ENCODE measurements around the gene ZNF470.

Gene ZNF470

DNA sequence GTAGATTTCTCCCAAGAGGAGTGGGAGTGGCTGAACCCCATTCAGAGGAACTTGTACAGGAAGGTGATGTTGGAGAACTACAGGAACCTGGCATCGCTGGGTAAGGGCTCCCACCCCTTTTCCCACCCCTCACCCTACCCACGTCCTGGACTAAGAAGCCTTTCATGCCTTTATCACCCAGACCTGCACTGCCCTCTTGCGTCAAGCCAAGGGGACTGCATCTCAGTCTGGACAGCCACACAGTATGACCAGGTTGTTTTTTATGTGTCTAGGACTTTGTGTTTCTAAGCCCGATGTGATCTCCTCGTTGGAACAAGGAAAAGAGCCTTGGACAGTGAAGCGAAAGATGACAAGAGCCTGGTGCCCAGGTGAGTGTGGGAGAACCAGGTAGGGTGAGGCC is 19.7 kb upstream of the ZNF470 start:
- TF ChIP-seq CTCF (conservative IDR thresholded peaks at IDR 0.05; ENCODE audit: control insufficient read depth, insufficient read depth, low read depth, low read length) = peak; percentile 23
- H3K4me3 ChIP-seq (ENCODE audit: control insufficient read depth, low read depth, low read length) = no peak overlapping the region
- DNase-seq (ENCODE audit: low read depth) = no peak

DNA sequence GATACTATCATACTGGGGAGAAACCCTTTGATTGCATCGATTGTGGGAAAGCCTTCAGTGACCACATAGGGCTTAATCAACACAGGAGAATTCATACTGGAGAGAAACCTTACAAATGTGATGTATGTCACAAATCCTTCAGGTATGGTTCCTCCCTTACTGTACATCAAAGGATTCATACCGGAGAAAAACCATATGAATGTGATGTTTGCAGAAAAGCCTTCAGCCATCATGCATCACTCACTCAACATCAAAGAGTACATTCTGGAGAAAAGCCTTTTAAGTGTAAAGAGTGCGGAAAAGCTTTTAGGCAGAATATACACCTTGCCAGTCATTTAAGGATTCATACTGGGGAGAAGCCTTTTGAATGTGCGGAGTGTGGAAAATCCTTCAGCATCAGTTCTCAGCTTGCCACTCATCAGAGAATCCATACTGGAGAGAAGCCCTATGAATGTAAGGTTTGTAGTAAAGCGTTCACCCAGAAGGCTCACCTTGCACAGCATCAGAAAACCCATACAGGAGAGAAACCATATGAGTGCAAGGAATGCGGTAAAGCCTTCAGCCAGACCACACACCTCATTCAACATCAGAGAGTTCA is 12.9 kb upstream of the ZNF470 start:
- no peak for TF ChIP-seq CTCF (conservative IDR thresholded peaks at IDR 0.05; ENCODE audit: control insufficient read depth, insufficient read depth, low read depth, low read length)
- H3K4me3 ChIP-seq (ENCODE audit: control insufficient read depth, low read depth, low read length) = no peak overlapping the region
- DNase-seq (ENCODE audit: low read depth) = peak; percentile 15

DNA sequence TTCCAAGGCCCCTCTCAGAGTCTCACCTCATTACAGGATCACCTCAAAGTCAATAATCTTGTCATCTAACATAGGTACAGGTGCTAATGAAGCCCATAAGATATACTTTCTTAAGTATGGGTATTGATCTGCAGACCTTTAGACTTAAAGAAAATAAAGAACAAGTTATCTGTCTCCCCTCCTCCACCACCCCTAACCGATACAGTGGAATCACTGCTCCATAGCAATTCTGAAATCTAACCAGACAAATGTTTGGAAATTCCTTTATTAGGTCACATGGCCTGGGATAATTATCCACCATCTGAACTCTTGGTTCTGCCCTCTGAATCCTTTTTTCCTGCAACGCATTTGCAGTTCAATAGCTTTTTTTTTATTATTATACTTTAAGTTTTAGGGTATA is 4.5 kb upstream of the ZNF470 start:
- no peak for DNase-seq (ENCODE audit: low read depth)
- TF ChIP-seq CTCF (conservative IDR thresholded peaks at IDR 0.05; ENCODE audit: control insufficient read depth, insufficient read depth, low read depth, low read length) = no peak
- H3K4me3 ChIP-seq (ENCODE audit: control insufficient read depth, low read depth, low read length) = no peak overlapping the region

DNA sequence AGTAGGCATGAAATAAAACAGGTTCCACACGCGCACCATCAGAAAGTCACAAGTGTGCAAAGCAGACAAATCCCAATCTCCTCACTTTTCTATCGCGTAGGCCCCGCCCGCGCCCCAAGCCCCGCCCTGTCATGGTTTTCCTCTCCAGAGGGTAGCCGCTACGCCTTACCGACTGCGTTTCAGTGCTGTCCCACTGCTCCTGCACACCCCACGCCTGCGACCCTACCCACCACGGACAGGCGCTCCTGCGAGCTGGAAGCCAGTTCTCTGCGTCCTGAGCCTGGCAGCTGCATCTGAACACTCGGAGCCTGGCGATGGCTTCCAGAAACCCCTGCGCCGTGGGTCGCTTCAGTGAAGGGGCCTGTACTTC is 379 bp upstream of the ZNF470 start:
- peak overlapping the region; percentile 95 for H3K4me3 ChIP-seq (ENCODE audit: control insufficient read depth, low read depth, low read length)
- no peak for TF ChIP-seq CTCF (conservative IDR thresholded peaks at IDR 0.05; ENCODE audit: control insufficient read depth, insufficient read depth, low read depth, low read length)
- DNase-seq (ENCODE audit: low read depth) = peak; percentile 39

DNA sequence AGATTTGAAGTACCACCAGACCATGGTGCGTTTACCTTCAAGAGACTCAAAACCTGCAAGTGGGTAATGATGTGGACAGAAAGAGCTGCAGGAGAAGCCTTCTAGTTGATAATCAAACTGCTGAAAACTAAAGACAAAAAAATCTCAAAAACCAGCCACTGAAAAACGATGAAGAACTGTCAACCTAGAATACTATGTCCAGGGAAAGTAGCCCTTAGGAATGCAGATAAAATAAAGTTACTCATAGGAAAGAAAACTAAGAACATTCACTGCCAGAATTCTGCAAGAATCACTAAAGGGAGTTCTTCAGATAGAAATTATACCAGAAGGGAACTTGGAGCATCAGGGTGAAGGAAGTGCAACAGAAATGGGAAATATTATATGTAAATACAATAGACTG is 5.3 kb downstream of the ZNF470 start:
- no peak for TF ChIP-seq CTCF (conservative IDR thresholded peaks at IDR 0.05; ENCODE audit: control insufficient read depth, insufficient read depth, low read depth, low read length)
- DNase-seq (ENCODE audit: low read depth) = no peak
- no peak overlapping the region for H3K4me3 ChIP-seq (ENCODE audit: control insufficient read depth, low read depth, low read length)

GRCh38 chr19:56573914-56574313 is 6.6 kb downstream of the ZNF470 start:
- DNase-seq (ENCODE audit: low read depth) = no peak
- no peak overlapping the region for H3K4me3 ChIP-seq (ENCODE audit: control insufficient read depth, low read depth, low read length)
- TF ChIP-seq CTCF (conservative IDR thresholded peaks at IDR 0.05; ENCODE audit: control insufficient read depth, insufficient read depth, low read depth, low read length) = no peak

All from fibroblast of mammary gland (primary cell).